Endodermal cell (in vitro differentiated cells): ENCODE results near the gene POC5. TPM values are rescaled to one million over a fixed set of nuclear protein-coding genes. Genes with fewer than 3 reads are reported as not detected.
A peak's percentile ranks its signal among the peaks of the same experiment; 100 is the strongest.

Experiments used
- DNase-seq: peaks from one replicate; pipeline ENCODE4 v3.0.0-alpha.2; 2017
- H3K27ac ChIP-seq: 2 replicates; pipeline ENCODE4 v1.5.1; 2013; ENCODE audit warnings: mild to moderate bottlenecking, low read depth, low read length, moderate library complexity
- H3K27me3 ChIP-seq: 2 replicates; pipeline ENCODE4 v1.6.1; 2013; ENCODE audit warnings: mild to moderate bottlenecking, low read length, moderate library complexity; ENCODE audit not compliant: insufficient read depth, control insufficient read depth, poor library complexity, severe bottlenecking
- H3K36me3 ChIP-seq: 2 replicates; pipeline ENCODE4 v1.7.0; 2013; ENCODE audit warnings: mild to moderate bottlenecking, low read length, moderate library complexity; ENCODE audit not compliant: control insufficient read depth, insufficient read depth
- H3K4me1 ChIP-seq: one replicate; pipeline ENCODE4 v1.7.0; 2013; ENCODE audit warnings: low read length; ENCODE audit not compliant: control insufficient read depth, insufficient read depth
- H3K4me3 ChIP-seq: 2 replicates; pipeline ENCODE4 v1.5.1; 2013; ENCODE audit warnings: mild to moderate bottlenecking, low read length, moderate library complexity
- H3K9ac ChIP-seq: 2 replicates; pipeline ENCODE4 v1.6.1; 2013; ENCODE audit warnings: mild to moderate bottlenecking, low read length, moderate library complexity; ENCODE audit not compliant: poor library complexity, severe bottlenecking; ENCODE audit errors: extremely low read depth
- H3K9me3 ChIP-seq: 2 replicates; pipeline ENCODE4 v1.6.1; 2013; ENCODE audit warnings: mild to moderate bottlenecking, low read length, moderate library complexity; ENCODE audit not compliant: control insufficient read depth
- H3K27ac Mint-ChIP-seq: 2 replicates; pipeline ENCODE4 v1.8.0; 2020; ENCODE audit warnings: mixed read lengths
- H3K27me3 Mint-ChIP-seq: 2 replicates; pipeline ENCODE4 v1.8.0; 2021; ENCODE audit warnings: mild to moderate bottlenecking, mixed read lengths; ENCODE audit not compliant: insufficient read depth
- H3K36me3 Mint-ChIP-seq: 2 replicates; pipeline ENCODE4 v1.8.0; 2020; ENCODE audit warnings: low read depth, mixed read lengths
- H3K4me1 Mint-ChIP-seq: 2 replicates; pipeline ENCODE4 v1.8.0; 2020; ENCODE audit warnings: mixed read lengths
- H3K4me3 Mint-ChIP-seq: 2 replicates; pipeline ENCODE4 v1.8.0; 2020; ENCODE audit warnings: mild to moderate bottlenecking, moderate library complexity, mixed read lengths
- H3K9me3 Mint-ChIP-seq: 2 replicates; pipeline ENCODE4 v1.8.0; 2020; ENCODE audit warnings: mild to moderate bottlenecking, mixed read lengths
- WGBS, 2 experiments: methylation state at CpG; one replicate each; pipeline versions ENCODE4 v1.1.5 to v1.1.7; 2013; ENCODE audit warnings: missing lambda C conversion rate in 2 of 2, mixed read lengths in 1 of 2; ENCODE audit not compliant: insufficient coverage in 1 of 2, insufficient read length in 1 of 2; 5-methylcytosine and 5-hydroxymethylcytosine counted together
- total RNA-seq, 2 donors: library from RNA; stranded (reverse); fragmentation: NEBNext Ultra II Directional in 1 of 2; extraction: Animal tissue kit (Norgen Biotek cat#: 25700) in 1 of 2; gene quantifications; 2 replicates in 1 of 2; 3 replicates in 1 of 2; pipeline ENCODE4 v1.2.1, GENCODE V29; 2021
- TF ChIP-seq, protein P1 (sequence below): fragments of 200-600 bp; sonication (generic); conservative IDR thresholded peaks from 2 replicates; pipeline ENCODE4 v1.5.0; 2021; ENCODE audit warnings: antibody characterized with exemption, mild to moderate bottlenecking

The POC5 gene
- total RNA-seq, 2 donors from 2014 or later: 10.7 to 13.8 TPM

DNA sequence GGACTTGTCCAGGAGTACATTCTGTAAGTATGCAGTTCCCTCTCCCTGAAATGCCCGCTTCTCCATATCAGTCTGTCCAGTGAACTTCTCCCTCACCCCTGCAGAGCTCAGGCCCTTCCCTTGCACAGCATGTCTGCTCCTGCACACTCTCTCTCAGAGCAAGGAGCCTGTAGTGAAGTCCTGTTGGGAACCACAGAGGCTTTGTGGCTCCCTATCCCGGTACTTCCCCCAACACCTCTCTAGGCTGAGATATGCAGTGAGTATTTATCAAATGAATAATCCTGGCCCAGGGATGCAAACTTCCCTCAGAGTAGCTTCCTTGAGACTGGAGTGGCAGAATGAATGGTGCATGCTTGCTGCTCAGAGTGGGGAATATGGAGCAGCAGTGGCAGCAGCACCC, 48.8 kb downstream of the POC5 start:
- Mint-ChIP-seq H3K4me1 (peaks cover 32% of the 10 kb centered on the region), H3K27ac (no peak overlapping the region), H3K9me3 (no peaks in the 10 kb centered on the region), H3K4me3 (no peak overlapping the region), H3K36me3 (peaks cover 20% of the 10 kb centered on the region), H3K27me3 (no peaks in the 10 kb centered on the region)
- H3K9ac ChIP-seq: no peak overlapping the region
- H3K4me3 ChIP-seq: no peak overlapping the region
- no peak overlapping the region for H3K27ac ChIP-seq
- no peaks in the 10 kb centered on the region for H3K36me3 ChIP-seq
- WGBS, 2 experiments: 85% methylated on average over 2 of the region's 2 CpGs; no CpG with 5 or more reads in 1 of the 2 experiments
- peaks cover 18% of the 10 kb centered on the region for H3K4me1 ChIP-seq
- no peaks in the 10 kb centered on the region for H3K27me3 ChIP-seq
- TF ChIP-seq, protein P1, sequence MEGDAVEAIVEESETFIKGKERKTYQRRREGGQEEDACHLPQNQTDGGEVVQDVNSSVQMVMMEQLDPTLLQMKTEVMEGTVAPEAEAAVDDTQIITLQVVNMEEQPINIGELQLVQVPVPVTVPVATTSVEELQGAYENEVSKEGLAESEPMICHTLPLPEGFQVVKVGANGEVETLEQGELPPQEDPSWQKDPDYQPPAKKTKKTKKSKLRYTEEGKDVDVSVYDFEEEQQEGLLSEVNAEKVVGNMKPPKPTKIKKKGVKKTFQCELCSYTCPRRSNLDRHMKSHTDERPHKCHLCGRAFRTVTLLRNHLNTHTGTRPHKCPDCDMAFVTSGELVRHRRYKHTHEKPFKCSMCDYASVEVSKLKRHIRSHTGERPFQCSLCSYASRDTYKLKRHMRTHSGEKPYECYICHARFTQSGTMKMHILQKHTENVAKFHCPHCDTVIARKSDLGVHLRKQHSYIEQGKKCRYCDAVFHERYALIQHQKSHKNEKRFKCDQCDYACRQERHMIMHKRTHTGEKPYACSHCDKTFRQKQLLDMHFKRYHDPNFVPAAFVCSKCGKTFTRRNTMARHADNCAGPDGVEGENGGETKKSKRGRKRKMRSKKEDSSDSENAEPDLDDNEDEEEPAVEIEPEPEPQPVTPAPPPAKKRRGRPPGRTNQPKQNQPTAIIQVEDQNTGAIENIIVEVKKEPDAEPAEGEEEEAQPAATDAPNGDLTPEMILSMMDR: no peak
- DNase-seq: no peak
- H3K9me3 ChIP-seq: no peaks in the 10 kb centered on the region

DNA sequence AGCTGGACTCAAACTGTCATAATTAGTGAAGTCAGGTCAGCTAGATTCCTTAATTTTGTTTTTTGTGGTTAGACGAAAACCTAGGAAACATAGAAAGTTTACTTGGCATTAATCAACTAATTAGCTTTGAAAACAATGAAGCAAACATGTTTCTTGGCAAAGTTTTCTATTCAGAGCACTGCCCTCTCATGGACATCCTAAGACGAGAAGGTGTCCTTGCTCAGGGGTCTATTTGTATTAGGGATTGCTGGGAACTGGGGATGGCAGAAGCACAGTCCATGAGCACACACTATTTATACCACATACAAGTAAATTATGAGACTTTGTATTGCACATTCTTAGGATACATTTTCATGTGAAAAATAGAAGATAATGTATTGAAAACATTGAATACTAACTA, 49.7 kb downstream of the POC5 start:
- no peaks in the 10 kb centered on the region for H3K27me3 ChIP-seq
- H3K4me3 Mint-ChIP-seq: no peak overlapping the region
- H3K27ac ChIP-seq: no peak overlapping the region
- TF ChIP-seq, protein P1: peak; percentile 66
- no peak for DNase-seq
- H3K4me3 ChIP-seq: no peak overlapping the region
- H3K4me1 ChIP-seq: peaks cover 18% of the 10 kb centered on the region
- H3K36me3 ChIP-seq: no peaks in the 10 kb centered on the region
- peaks cover 15% of the 10 kb centered on the region for H3K36me3 Mint-ChIP-seq
- peaks cover 32% of the 10 kb centered on the region for H3K4me1 Mint-ChIP-seq
- no peaks in the 10 kb centered on the region for H3K9me3 ChIP-seq
- WGBS, 2 experiments: 64% methylated on average over 2 of the region's 2 CpGs; no CpG with 5 or more reads in 1 of the 2 experiments
- no peaks in the 10 kb centered on the region for H3K9me3 Mint-ChIP-seq
- no peak overlapping the region for H3K9ac ChIP-seq
- H3K27ac Mint-ChIP-seq: no peak overlapping the region
- H3K27me3 Mint-ChIP-seq: no peaks in the 10 kb centered on the region

DNA sequence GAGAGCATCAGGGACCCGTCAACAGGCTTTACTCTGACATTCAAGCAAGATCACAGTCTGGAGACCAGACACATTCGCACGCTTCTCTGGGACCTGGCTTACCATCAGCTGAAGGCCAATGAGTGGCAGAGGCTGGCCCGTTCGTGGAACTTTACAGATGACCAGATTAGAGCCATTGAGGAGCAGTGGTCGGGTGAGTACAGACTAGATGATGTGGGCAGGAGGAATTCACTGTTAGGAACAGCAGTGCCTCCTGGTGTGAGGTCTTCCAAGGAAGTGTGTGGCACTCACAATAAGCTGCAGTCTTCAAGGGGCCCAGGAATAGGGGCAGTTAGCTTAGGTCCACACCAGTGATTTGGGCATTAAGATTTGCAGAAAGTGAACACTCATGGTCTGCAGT, 50.4 kb downstream of the POC5 start:
- no peak overlapping the region for H3K27ac Mint-ChIP-seq
- no peaks in the 10 kb centered on the region for H3K27me3 ChIP-seq
- DNase-seq: peak; percentile 62
- peaks cover 32% of the 10 kb centered on the region for H3K4me1 Mint-ChIP-seq
- H3K9me3 Mint-ChIP-seq: no peaks in the 10 kb centered on the region
- H3K27me3 Mint-ChIP-seq: no peaks in the 10 kb centered on the region
- TF ChIP-seq, protein P1: no peak
- H3K36me3 Mint-ChIP-seq: peaks cover 11% of the 10 kb centered on the region
- H3K9ac ChIP-seq: no peak overlapping the region
- peaks cover 18% of the 10 kb centered on the region for H3K4me1 ChIP-seq
- no peak overlapping the region for H3K27ac ChIP-seq
- no peak overlapping the region for H3K4me3 ChIP-seq
- H3K36me3 ChIP-seq: no peaks in the 10 kb centered on the region
- no peaks in the 10 kb centered on the region for H3K9me3 ChIP-seq
- H3K4me3 Mint-ChIP-seq: no peak overlapping the region
- 91 to 93% methylated on average over 6 of the region's 6 CpGs for WGBS, 2 experiments
